PFSK-1 (cell line): ENCODE results near the gene ATOH8.

Experiments
- FOXP2 ChIP-seq: optimal IDR thresholded peaks from 2 replicates; pipeline ENCODE3; 2011; ENCODE audit warnings: borderline replicate concordance, control low read depth, inconsistent platforms; ENCODE audit not compliant: insufficient read depth; ENCODE audit errors: extremely low read length, extremely low read depth
- POLR2AphosphoS5 ChIP-seq: IDR thresholded peaks from 2 replicates; pipeline ENCODE4 v1.6.1; 2012; ENCODE audit warnings: low read depth, mild to moderate bottlenecking, control low read depth, low read length, moderate library complexity
- SIN3A ChIP-seq: IDR thresholded peaks from 2 replicates; pipeline ENCODE4 v1.6.1; 2012; ENCODE audit warnings: mild to moderate bottlenecking, low read length, moderate library complexity, borderline replicate concordance; ENCODE audit not compliant: insufficient read depth
- TAF1 ChIP-seq: IDR thresholded peaks from 2 replicates; pipeline ENCODE4 v1.6.1; 2012; ENCODE audit warnings: low read length, control low read depth, borderline replicate concordance; ENCODE audit not compliant: insufficient read depth
- TF ChIP-seq, protein P1 (sequence below), 2 experiments: IDR thresholded peaks; 2 replicates each; pipeline versions ENCODE4 v1.6.1 to v1.8.0; 2011 to 2012; ENCODE audit warnings: low read depth in 2 of 2, low read length in 2 of 2, control low read depth in 1 of 2, inconsistent platforms in 1 of 2, mild to moderate bottlenecking in 1 of 2, moderate library complexity in 1 of 2; ENCODE audit not compliant: insufficient read depth in 1 of 2

ATOH8 gene

DNA sequence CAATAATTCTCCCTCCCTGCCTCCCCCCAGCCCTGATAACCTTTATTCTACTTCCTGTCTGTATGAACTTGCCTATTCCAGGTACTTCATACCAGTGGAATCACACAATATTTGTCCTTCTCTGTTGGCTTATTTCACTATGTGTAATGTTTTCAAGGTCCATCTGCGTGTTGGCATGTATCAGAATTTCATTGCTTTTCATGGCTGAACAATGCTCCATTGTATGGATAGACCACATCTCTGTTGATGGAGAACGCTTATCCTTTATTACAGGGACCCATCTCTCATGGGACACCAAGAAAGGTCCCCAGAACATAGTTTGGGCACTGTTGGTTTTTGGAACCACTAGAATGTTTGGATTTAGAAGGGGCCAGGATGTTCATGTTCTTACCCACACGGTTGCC is 40.2 kb downstream of the ATOH8 start:
- no peak for TF ChIP-seq SIN3A
- TF ChIP-seq, protein P1, sequence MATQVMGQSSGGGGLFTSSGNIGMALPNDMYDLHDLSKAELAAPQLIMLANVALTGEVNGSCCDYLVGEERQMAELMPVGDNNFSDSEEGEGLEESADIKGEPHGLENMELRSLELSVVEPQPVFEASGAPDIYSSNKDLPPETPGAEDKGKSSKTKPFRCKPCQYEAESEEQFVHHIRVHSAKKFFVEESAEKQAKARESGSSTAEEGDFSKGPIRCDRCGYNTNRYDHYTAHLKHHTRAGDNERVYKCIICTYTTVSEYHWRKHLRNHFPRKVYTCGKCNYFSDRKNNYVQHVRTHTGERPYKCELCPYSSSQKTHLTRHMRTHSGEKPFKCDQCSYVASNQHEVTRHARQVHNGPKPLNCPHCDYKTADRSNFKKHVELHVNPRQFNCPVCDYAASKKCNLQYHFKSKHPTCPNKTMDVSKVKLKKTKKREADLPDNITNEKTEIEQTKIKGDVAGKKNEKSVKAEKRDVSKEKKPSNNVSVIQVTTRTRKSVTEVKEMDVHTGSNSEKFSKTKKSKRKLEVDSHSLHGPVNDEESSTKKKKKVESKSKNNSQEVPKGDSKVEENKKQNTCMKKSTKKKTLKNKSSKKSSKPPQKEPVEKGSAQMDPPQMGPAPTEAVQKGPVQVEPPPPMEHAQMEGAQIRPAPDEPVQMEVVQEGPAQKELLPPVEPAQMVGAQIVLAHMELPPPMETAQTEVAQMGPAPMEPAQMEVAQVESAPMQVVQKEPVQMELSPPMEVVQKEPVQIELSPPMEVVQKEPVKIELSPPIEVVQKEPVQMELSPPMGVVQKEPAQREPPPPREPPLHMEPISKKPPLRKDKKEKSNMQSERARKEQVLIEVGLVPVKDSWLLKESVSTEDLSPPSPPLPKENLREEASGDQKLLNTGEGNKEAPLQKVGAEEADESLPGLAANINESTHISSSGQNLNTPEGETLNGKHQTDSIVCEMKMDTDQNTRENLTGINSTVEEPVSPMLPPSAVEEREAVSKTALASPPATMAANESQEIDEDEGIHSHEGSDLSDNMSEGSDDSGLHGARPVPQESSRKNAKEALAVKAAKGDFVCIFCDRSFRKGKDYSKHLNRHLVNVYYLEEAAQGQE (IDR thresholded peaks at IDR 0.05; ENCODE audit: insufficient read depth in 1 of 2, low read depth in 2 of 2, low read length in 2 of 2): no peak
- TF ChIP-seq POLR2AphosphoS5: no peak
- no peak for TF ChIP-seq TAF1
- TF ChIP-seq FOXP2: no peak

DNA sequence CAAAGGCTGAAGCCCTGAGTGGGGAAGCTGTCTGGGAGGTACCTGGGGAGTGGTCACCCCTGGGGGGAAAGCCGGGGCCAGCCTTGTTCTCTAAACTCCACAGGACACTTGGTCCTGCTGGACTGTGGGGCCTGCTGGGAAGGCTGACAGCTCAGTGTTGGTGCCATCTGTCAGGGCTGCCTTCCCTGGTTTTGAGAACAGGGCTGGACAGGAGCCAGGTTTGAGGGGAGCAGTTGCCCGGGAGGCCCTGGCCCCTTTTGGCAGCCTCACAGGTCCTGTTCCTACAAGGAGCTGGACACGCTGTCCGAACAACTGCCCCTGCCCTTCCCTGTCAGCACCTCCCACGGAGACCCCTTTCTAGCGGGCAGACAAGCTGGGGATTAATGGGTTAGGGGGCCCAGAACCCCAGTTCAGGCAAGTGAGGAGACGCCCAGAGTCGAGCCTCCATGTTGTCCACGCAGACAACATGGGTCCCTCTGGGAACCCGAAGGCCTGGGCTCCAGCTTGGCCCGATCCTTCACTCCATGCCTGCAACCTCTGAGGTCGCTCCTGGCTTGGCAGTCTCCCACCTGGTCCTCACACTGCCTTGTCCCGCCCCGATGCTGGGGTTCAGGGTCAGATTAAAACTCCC is 40.8 kb downstream of the ATOH8 start:
- TF ChIP-seq POLR2AphosphoS5 (no peak), SIN3A (no peak), TAF1 (no peak), FOXP2 (no peak)
- TF ChIP-seq, protein P1 (IDR thresholded peaks at IDR 0.05; ENCODE audit: insufficient read depth in 1 of 2, low read depth in 2 of 2, low read length in 2 of 2): no peak

DNA sequence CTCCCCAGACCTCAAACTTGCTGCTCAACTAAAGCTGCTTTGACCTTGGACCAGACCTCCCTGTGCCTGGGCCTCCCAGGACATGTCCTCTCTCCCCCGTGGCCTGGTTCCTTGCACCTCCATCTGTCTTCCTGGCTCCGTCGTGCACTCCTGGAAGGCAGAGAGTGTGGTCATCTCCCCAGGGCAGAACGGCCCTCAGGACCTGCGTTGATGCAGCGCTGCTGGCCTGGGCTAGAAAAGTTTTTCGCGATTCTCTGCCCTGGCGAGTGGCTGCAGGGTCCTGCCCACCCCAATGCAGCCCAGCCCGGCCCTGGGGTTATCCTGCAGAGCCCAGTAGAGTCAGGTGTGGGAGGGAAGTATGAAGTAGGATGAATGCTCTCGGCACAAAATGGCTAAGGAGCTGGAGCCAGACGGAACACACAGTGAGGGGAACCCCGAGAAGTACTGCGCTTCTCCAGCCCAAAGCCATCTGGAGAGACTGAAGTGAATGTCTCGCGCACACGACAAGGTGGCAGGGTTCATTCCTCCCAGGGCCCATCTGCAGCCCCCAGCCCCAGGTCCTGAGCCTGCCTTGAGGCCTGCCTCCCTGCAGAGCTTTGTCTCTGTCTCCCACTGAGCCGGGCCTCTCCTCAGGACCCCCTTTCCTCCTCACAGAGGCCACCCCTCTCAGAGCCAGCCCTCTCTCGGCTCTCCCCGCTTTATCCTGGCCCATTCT is 41.7 kb downstream of the ATOH8 start:
- no peak for TF ChIP-seq SIN3A
- TF ChIP-seq POLR2AphosphoS5: no peak
- no peak for TF ChIP-seq TAF1
- TF ChIP-seq FOXP2: no peak
- TF ChIP-seq, protein P1 (IDR thresholded peaks at IDR 0.05; ENCODE audit: insufficient read depth in 1 of 2, low read depth in 2 of 2, low read length in 2 of 2): no peak

DNA sequence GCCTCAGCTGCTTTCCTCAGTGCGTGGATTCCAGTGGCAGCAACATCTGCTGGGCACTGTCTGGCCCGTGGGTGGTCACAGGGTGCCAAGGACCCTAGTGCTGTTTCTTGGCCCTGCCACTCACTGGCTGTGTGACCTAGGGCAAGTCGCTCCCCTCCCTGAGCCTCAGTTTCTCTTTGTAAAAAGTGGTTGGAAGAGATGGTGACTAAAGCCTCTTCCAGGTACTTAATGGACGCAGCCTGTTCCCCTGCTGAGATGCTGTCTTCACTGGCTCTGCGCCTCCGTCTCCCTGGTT is 42.2 kb downstream of the ATOH8 start:
- TF ChIP-seq POLR2AphosphoS5 (no peak), SIN3A (no peak), FOXP2 (no peak), TAF1 (no peak)
- TF ChIP-seq, protein P1 (IDR thresholded peaks at IDR 0.05; ENCODE audit: insufficient read depth in 1 of 2, low read depth in 2 of 2, low read length in 2 of 2): no peak
